Measurements from ENCODE around the gene CCNJL. TPM values are rescaled to one million over a fixed set of nuclear protein-coding genes. Genes with fewer than 3 reads are reported as not detected.

CCNJL gene
- polyA plus RNA-seq (2013): 0.08 TPM

- Histone ChIP-seq H3K36me3 (ENCODE audit: control insufficient read depth in 4 of 4, insufficient read depth in 4 of 4, low read length in 3 of 4) (no peaks in the 10 kb centered on the region), H3K4me1 (ENCODE audit: control extremely low read depth in 1 of 4, control insufficient read depth in 4 of 4, insufficient read depth in 4 of 4, low read length in 3 of 4) (peaks cover 7 to 38% (median 19%) of the 10 kb centered on the region in 4 experiments), H3K27me3 (replicated peaks in 2 of 5; ENCODE audit: control insufficient read depth in 4 of 5, insufficient read depth in 5 of 5, low read length in 4 of 5) (peaks cover 0 to 55% (median 21%) of the 10 kb centered on the region in 5 experiments), H3K9me3 (ENCODE audit: control extremely low read depth in 1 of 5, control insufficient read depth in 4 of 5, insufficient read depth in 2 of 5, low read depth in 1 of 5, low read length in 4 of 5) (no peaks in the 10 kb centered on the region), H3K27ac (ENCODE audit: insufficient read depth in 1 of 2, low read depth in 1 of 2, low read length in 2 of 2, poor library complexity in 1 of 2, severe bottlenecking in 2 of 2) (no peak within 1 kb of the TSS), H3K4me3 (ENCODE audit: control insufficient read depth in 1 of 7, extremely low read depth in 1 of 7, insufficient read depth in 4 of 7, low read depth in 2 of 7, low read length in 6 of 7) (peak within 1 kb of the TSS; percentile 49 to 78 (median 67))
- POLR2A ChIA-PET: interaction anchor here (0.5 kb wide), 1 partner anchor 23 kb away, joined by 3 read pairs; no protein-coding TSS in a partner anchor
- CTCF ChIA-PET: interaction anchor here (0.8 to 1.1 kb wide), 2 partner anchors 33 to 290 kb away, joined by 3 read pairs; no protein-coding TSS in a partner anchor
- under 1% methylated on average over 71 of the region's 84 CpGs for WGBS (ENCODE audit: insufficient coverage)
- peak; percentile 19 to 57 (median 49) for DNase-seq
Observed at GRCh38 chr5:160312134-160312959, at the start of gene CCNJL. Gene CCNJL (minus strand): TSS chr5:160312564. CDS start chr5:160311923, 641 bp downstream.

GRCh38 chr5:160361624-160362228, 49.4 kb upstream of the CCNJL start:
- Histone ChIP-seq H3K4me1 (ENCODE audit: control extremely low read depth in 1 of 4, control insufficient read depth in 4 of 4, insufficient read depth in 4 of 4, low read length in 3 of 4) (no peaks in the 10 kb centered on the region), H3K4me3 (ENCODE audit: control insufficient read depth in 1 of 7, extremely low read depth in 1 of 7, insufficient read depth in 4 of 7, low read depth in 2 of 7, low read length in 6 of 7) (no peak overlapping the region), H3K27me3 (replicated peaks in 2 of 5; ENCODE audit: control insufficient read depth in 4 of 5, insufficient read depth in 5 of 5, low read length in 4 of 5) (no peaks in the 10 kb centered on the region), H3K9me3 (ENCODE audit: control extremely low read depth in 1 of 5, control insufficient read depth in 4 of 5, insufficient read depth in 2 of 5, low read depth in 1 of 5, low read length in 4 of 5) (no peaks in the 10 kb centered on the region), H3K27ac (ENCODE audit: insufficient read depth in 1 of 2, low read depth in 1 of 2, low read length in 2 of 2, poor library complexity in 1 of 2, severe bottlenecking in 2 of 2) (no peak overlapping the region), H3K36me3 (ENCODE audit: control insufficient read depth in 4 of 4, insufficient read depth in 4 of 4, low read length in 3 of 4) (no peaks in the 10 kb centered on the region)
- POLR2A ChIA-PET: no interaction called here
- CTCF ChIA-PET: interaction anchor here (1.2 to 1.7 kb wide), 2 partner anchors 10 to 17 kb away, joined by 4 read pairs; no protein-coding TSS in a partner anchor
- 88% methylated on average over 8 of the region's 9 CpGs for WGBS (ENCODE audit: insufficient coverage)
- no peak for DNase-seq

- no peaks in the 10 kb centered on the region for H3K27me3 ChIP-seq (replicated peaks in 2 of 5; ENCODE audit: control insufficient read depth in 4 of 5, insufficient read depth in 5 of 5, low read length in 4 of 5)
- H3K36me3 ChIP-seq (ENCODE audit: control insufficient read depth in 4 of 4, insufficient read depth in 4 of 4, low read length in 3 of 4): no peaks in the 10 kb centered on the region
- whole genome bisulfite sequencing (ENCODE audit: insufficient coverage): 86% methylated on average over 1 of the region's 3 CpGs
- no peaks in the 10 kb centered on the region for H3K4me1 ChIP-seq (ENCODE audit: control extremely low read depth in 1 of 4, control insufficient read depth in 4 of 4, insufficient read depth in 4 of 4, low read length in 3 of 4)
- no peak for DNase-seq
- no peak overlapping the region for H3K4me3 ChIP-seq (ENCODE audit: control insufficient read depth in 1 of 7, extremely low read depth in 1 of 7, insufficient read depth in 4 of 7, low read depth in 2 of 7, low read length in 6 of 7)
- H3K9me3 ChIP-seq (ENCODE audit: control extremely low read depth in 1 of 5, control insufficient read depth in 4 of 5, insufficient read depth in 2 of 5, low read depth in 1 of 5, low read length in 4 of 5): no peaks in the 10 kb centered on the region
- H3K27ac ChIP-seq (ENCODE audit: insufficient read depth in 1 of 2, low read depth in 1 of 2, low read length in 2 of 2, poor library complexity in 1 of 2, severe bottlenecking in 2 of 2): no peak overlapping the region
- ChIA-PET POLR2A (no interaction called here), CTCF (interaction anchor here (1.0 to 2.4 kb wide), 3 partner anchors 14 to 339 kb away, joined by 3 to 8 read pairs (median 3); no protein-coding TSS in a partner anchor)
Observed at GRCh38 chr5:160360310-160360709, 47.9 kb upstream of the CCNJL start.

- ChIA-PET CTCF (interaction anchor here (0.5 to 2.4 kb wide), 5 partner anchors 14 to 338 kb away, joined by 3 to 8 read pairs (median 3); no protein-coding TSS in a partner anchor), POLR2A (no interaction called here)
- Histone ChIP-seq H3K4me1 (ENCODE audit: control extremely low read depth in 1 of 4, control insufficient read depth in 4 of 4, insufficient read depth in 4 of 4, low read length in 3 of 4) (no peaks in the 10 kb centered on the region), H3K9me3 (ENCODE audit: control extremely low read depth in 1 of 5, control insufficient read depth in 4 of 5, insufficient read depth in 2 of 5, low read depth in 1 of 5, low read length in 4 of 5) (no peaks in the 10 kb centered on the region), H3K27me3 (replicated peaks in 2 of 5; ENCODE audit: control insufficient read depth in 4 of 5, insufficient read depth in 5 of 5, low read length in 4 of 5) (no peaks in the 10 kb centered on the region), H3K27ac (ENCODE audit: insufficient read depth in 1 of 2, low read depth in 1 of 2, low read length in 2 of 2, poor library complexity in 1 of 2, severe bottlenecking in 2 of 2) (no peak overlapping the region), H3K36me3 (ENCODE audit: control insufficient read depth in 4 of 4, insufficient read depth in 4 of 4, low read length in 3 of 4) (no peaks in the 10 kb centered on the region), H3K4me3 (ENCODE audit: control insufficient read depth in 1 of 7, extremely low read depth in 1 of 7, insufficient read depth in 4 of 7, low read depth in 2 of 7, low read length in 6 of 7) (no peak overlapping the region)
- WGBS (ENCODE audit: insufficient coverage): 48% methylated on average over 3 of the region's 4 CpGs
- no peak for DNase-seq
Observed at GRCh38 chr5:160359816-160360215, 47.5 kb upstream of the CCNJL start.

GRCh38 chr5:160359242-160359641, 46.9 kb upstream of the CCNJL start:
- DNase-seq: no peak
- H3K27me3 ChIP-seq (replicated peaks in 2 of 5; ENCODE audit: control insufficient read depth in 4 of 5, insufficient read depth in 5 of 5, low read length in 4 of 5): no peaks in the 10 kb centered on the region

GRCh38 chr5:160357861-160358411, 45.6 kb upstream of the CCNJL start:
- DNase-seq: no peak
- Histone ChIP-seq H3K27ac (ENCODE audit: insufficient read depth in 1 of 2, low read depth in 1 of 2, low read length in 2 of 2, poor library complexity in 1 of 2, severe bottlenecking in 2 of 2) (no peak overlapping the region), H3K9me3 (ENCODE audit: control extremely low read depth in 1 of 5, control insufficient read depth in 4 of 5, insufficient read depth in 2 of 5, low read depth in 1 of 5, low read length in 4 of 5) (no peaks in the 10 kb centered on the region), H3K36me3 (ENCODE audit: control insufficient read depth in 4 of 4, insufficient read depth in 4 of 4, low read length in 3 of 4) (no peaks in the 10 kb centered on the region), H3K4me3 (ENCODE audit: control insufficient read depth in 1 of 7, extremely low read depth in 1 of 7, insufficient read depth in 4 of 7, low read depth in 2 of 7, low read length in 6 of 7) (no peak overlapping the region), H3K27me3 (replicated peaks in 2 of 5; ENCODE audit: control insufficient read depth in 4 of 5, insufficient read depth in 5 of 5, low read length in 4 of 5) (no peaks in the 10 kb centered on the region), H3K4me1 (ENCODE audit: control extremely low read depth in 1 of 4, control insufficient read depth in 4 of 4, insufficient read depth in 4 of 4, low read length in 3 of 4) (no peaks in the 10 kb centered on the region)
- ChIA-PET CTCF (interaction anchor here (1.3 to 1.6 kb wide), 3 partner anchors 10 to 18 kb away, joined by 3 to 5 read pairs (median 4); no protein-coding TSS in a partner anchor), POLR2A (no interaction called here)
- WGBS (ENCODE audit: insufficient coverage): 95% methylated on average over 3 of the region's 7 CpGs

More at GRCh38 chr5:160359242-160359641, 46.9 kb upstream of the CCNJL start:
- H3K36me3 ChIP-seq (ENCODE audit: control insufficient read depth in 4 of 4, insufficient read depth in 4 of 4, low read length in 3 of 4): no peaks in the 10 kb centered on the region
- no peak overlapping the region for H3K4me3 ChIP-seq (ENCODE audit: control insufficient read depth in 1 of 7, extremely low read depth in 1 of 7, insufficient read depth in 4 of 7, low read depth in 2 of 7, low read length in 6 of 7)
- 0% methylated on average over 1 of the region's 1 CpG for WGBS (ENCODE audit: insufficient coverage)
- ChIA-PET CTCF (interaction anchor here (0.5 to 2.4 kb wide), 3 partner anchors 13 to 258 kb away, joined by 3 to 8 read pairs (median 3); no protein-coding TSS in a partner anchor), POLR2A (interaction anchor here (0.6 kb wide), 1 partner anchor 25 kb away, joined by 5 read pairs; no protein-coding TSS in a partner anchor)
- no peaks in the 10 kb centered on the region for H3K9me3 ChIP-seq (ENCODE audit: control extremely low read depth in 1 of 5, control insufficient read depth in 4 of 5, insufficient read depth in 2 of 5, low read depth in 1 of 5, low read length in 4 of 5)
- H3K27ac ChIP-seq (ENCODE audit: insufficient read depth in 1 of 2, low read depth in 1 of 2, low read length in 2 of 2, poor library complexity in 1 of 2, severe bottlenecking in 2 of 2): no peak overlapping the region
- no peaks in the 10 kb centered on the region for H3K4me1 ChIP-seq (ENCODE audit: control extremely low read depth in 1 of 4, control insufficient read depth in 4 of 4, insufficient read depth in 4 of 4, low read length in 3 of 4)

Data from common myeloid progenitor, CD34-positive (primary cell).